WTC11 (cell line): ENCODE measurements around the gene HKDC1. TPM values are rescaled to one million over a fixed set of nuclear protein-coding genes. Genes with fewer than 3 reads are reported as not detected.

Experiments
- ATAC-seq: fragments of 200-7000 bp; cut with Tn5 transposase; 2 replicates; pipeline ENCODE4 v1.10.0; 2021; ENCODE audit warnings: mild to moderate bottlenecking, moderate library complexity
- CTCF ChIA-PET: fragments of 300-600 bp; sonication (Branson Sonifier 250); formaldehyde crosslinking; loops from one replicate; lab custom pipeline; 2021; ENCODE audit warnings: antibody characterized with exemption; lab: Charles Lee
- POLR2A ChIA-PET: fragments of 350-600 bp; sonication (Branson Sonifier 250); formaldehyde crosslinking; loops from one replicate; lab custom pipeline; 2021; ENCODE audit warnings: antibody characterized with exemption; lab: Charles Lee
- DNase-seq: peaks from one replicate; pipeline ENCODE4 v3.0.0; 2021; ENCODE audit warnings: low spot score
- H3K27ac Mint-ChIP-seq: 2 replicates; pipeline ENCODE4 v1.8.0; 2021; ENCODE audit warnings: mixed read lengths
- H3K27me3 Mint-ChIP-seq: 2 replicates; pipeline ENCODE4 v1.8.0; 2021; ENCODE audit warnings: low read depth, mild to moderate bottlenecking, moderate library complexity, mixed read lengths
- H3K36me3 Mint-ChIP-seq: 2 replicates; pipeline ENCODE4 v1.8.0; 2021; ENCODE audit warnings: mixed read lengths
- H3K4me1 Mint-ChIP-seq: 2 replicates; pipeline ENCODE4 v1.8.0; 2022; ENCODE audit warnings: mixed read lengths
- H3K4me3 Mint-ChIP-seq: 2 replicates; pipeline ENCODE4 v1.8.0; 2021; ENCODE audit warnings: mild to moderate bottlenecking, moderate library complexity, mixed read lengths
- H3K9me3 Mint-ChIP-seq: 2 replicates; pipeline ENCODE4 v1.8.0; 2021; ENCODE audit warnings: mixed read lengths
- E2F1 ChIP-seq: sonication (generic); formaldehyde crosslinking; IDR thresholded peaks from 2 replicates; pipeline ENCODE4 v1.8.0; 2022; ENCODE audit warnings: mild to moderate bottlenecking, missing genetic modification reagents
- E2F5 ChIP-seq: sonication (generic); formaldehyde crosslinking; IDR thresholded peaks from 2 replicates; pipeline ENCODE4 v1.8.1; 2022; ENCODE audit warnings: mild to moderate bottlenecking, moderate library complexity, missing genetic modification reagents
- GABPB1 ChIP-seq: sonication (generic); formaldehyde crosslinking; IDR thresholded peaks from 2 replicates; pipeline ENCODE4 v1.8.1; 2023; ENCODE audit warnings: mild to moderate bottlenecking, missing genetic modification reagents
- IRF1 ChIP-seq: sonication (generic); formaldehyde crosslinking; IDR thresholded peaks from 2 replicates; pipeline ENCODE4 v1.8.0; 2023; ENCODE audit warnings: missing genetic modification reagents
- MLX ChIP-seq: sonication (generic); formaldehyde crosslinking; IDR thresholded peaks from 2 replicates; pipeline ENCODE4 v1.8.1; 2023; ENCODE audit warnings: mild to moderate bottlenecking, missing genetic modification reagents, moderate library complexity
- NFATC4 ChIP-seq: fragments of 250-450 bp; sonication (Bioruptor Pico); IDR thresholded peaks from 2 replicates; pipeline ENCODE4 v1.9.0; 2021; ENCODE audit warnings: mild to moderate bottlenecking
- OVOL2 ChIP-seq: fragments of 250-450 bp; sonication (Bioruptor Pico); IDR thresholded peaks from 2 replicates; pipeline ENCODE4 v1.9.0; 2021; ENCODE audit warnings: mild to moderate bottlenecking, borderline replicate concordance
- RELA ChIP-seq: sonication (generic); formaldehyde crosslinking; IDR thresholded peaks from 2 replicates; pipeline ENCODE4 v1.8.1; 2022; ENCODE audit warnings: missing genetic modification reagents, mild to moderate bottlenecking, borderline replicate concordance
- SMAD4 ChIP-seq: sonication (generic); formaldehyde crosslinking; IDR thresholded peaks from 2 replicates; pipeline ENCODE4 v1.8.0; 2022; ENCODE audit warnings: mild to moderate bottlenecking, missing genetic modification reagents
- TEAD1 ChIP-seq: sonication (generic); formaldehyde crosslinking; IDR thresholded peaks from 2 replicates; pipeline ENCODE4 v1.8.0; 2022; ENCODE audit warnings: mild to moderate bottlenecking, missing genetic modification reagents
- ZBTB43 ChIP-seq: sonication (generic); formaldehyde crosslinking; IDR thresholded peaks from 2 replicates; pipeline ENCODE4 v1.8.1; 2023; ENCODE audit warnings: mild to moderate bottlenecking, missing genetic modification reagents
- ZNF138 ChIP-seq: sonication (generic); formaldehyde crosslinking; conservative IDR thresholded peaks from 2 replicates; pipeline ENCODE4 v1.8.1; 2022; ENCODE audit warnings: mild to moderate bottlenecking, moderate library complexity, missing genetic modification reagents
- ZNF219 ChIP-seq: sonication (generic); formaldehyde crosslinking; IDR thresholded peaks from 2 replicates; pipeline ENCODE4 v1.8.0; 2023; ENCODE audit warnings: missing genetic modification reagents, mild to moderate bottlenecking, borderline replicate concordance
- ZNF281 ChIP-seq: sonication (generic); formaldehyde crosslinking; IDR thresholded peaks from 2 replicates; pipeline ENCODE4 v1.8.0; 2023; ENCODE audit warnings: mild to moderate bottlenecking, missing genetic modification reagents
- ZNF416 ChIP-seq: fragments of 250-450 bp; sonication (Bioruptor Pico); IDR thresholded peaks from 2 replicates; pipeline ENCODE4 v1.9.0; 2021; ENCODE audit warnings: mild to moderate bottlenecking, inconsistent platforms
- ZNF532 ChIP-seq: fragments of 250-450 bp; sonication (Bioruptor Pico); IDR thresholded peaks from 2 replicates; pipeline ENCODE4 v1.9.0; 2021; ENCODE audit warnings: mild to moderate bottlenecking, borderline replicate concordance
- total RNA-seq: library from RNA; stranded (reverse); gene quantifications from 3 replicates; pipeline ENCODE4 v1.2.3, GENCODE V29; 2021

The HKDC1 gene
- total RNA-seq, 1 experiment from 2014 or later: 0.09 TPM

GRCh38 chr10:69315610-69316312, 95.6 kb downstream of the HKDC1 start (continued):
- no peak for TF ChIP-seq MLX
- no peak for TF ChIP-seq ZNF281 (CRISPR knock-in tag)
- TF ChIP-seq ZBTB43 (CRISPR knock-in tag): no peak
- no peak for TF ChIP-seq TEAD1 (CRISPR knock-in tag)
- no peak for TF ChIP-seq E2F5 (CRISPR knock-in tag)
- TF ChIP-seq ZNF532 (CRISPR knock-in tag): no peak
- no peak for TF ChIP-seq OVOL2
- no peak for TF ChIP-seq E2F1
- no peak for TF ChIP-seq GABPB1 (CRISPR knock-in tag)
- TF ChIP-seq ZNF416 (CRISPR knock-in tag): no peak
- TF ChIP-seq RELA (CRISPR knock-in tag): no peak

GRCh38 chr10:69316313-69317059, 96.4 kb downstream of the HKDC1 start:
- peaks cover 70% of the 10 kb centered on the region for H3K4me1 Mint-ChIP-seq
- DNase-seq: no peak

More at GRCh38 chr10:69316313-69317059, 96.4 kb downstream of the HKDC1 start:
- CTCF ChIA-PET: interaction anchor here (0.5 to 2.4 kb wide), 8 partner anchors 13 to 471 kb away, joined by 3 to 7 read pairs (median 6); no protein-coding TSS in a partner anchor
- no peak for ATAC-seq
- TF ChIP-seq ZNF138 (CRISPR knock-in tag) (no peak), SMAD4 (CRISPR knock-in tag) (no peak), ZNF219 (CRISPR knock-in tag) (no peak), IRF1 (no peak), E2F1 (no peak), NFATC4 (CRISPR knock-in tag) (no peak)
- TF ChIP-seq, all 79 proteins: peak for 0
- Mint-ChIP-seq H3K27ac (peak overlapping the region; percentile 6), H3K27me3 (no peaks in the 10 kb centered on the region), H3K9me3 (no peaks in the 10 kb centered on the region), H3K4me3 (no peak overlapping the region; the same call in 1 of the 2 replicates), H3K36me3 (0 out of 2 replicates have a peak, but pooled peaks cover 2% of the 10 kb centered on the region)
- POLR2A ChIA-PET: interaction anchor here (1.0 kb wide), 1 partner anchor 14 kb away, joined by 3 read pairs; no protein-coding TSS in a partner anchor
